H9 (cell line): ENCODE data around the gene DNAAF5. TPM values are rescaled to one million over a fixed set of nuclear protein-coding genes. Genes with fewer than 3 reads are reported as not detected.
A peak's percentile ranks its signal among the peaks of the same experiment; 100 is the strongest.

Experiments used
- DNase-seq: peaks from one replicate; pipeline ENCODE4 v3.0.0-alpha.2; 2017
- H2AFZ ChIP-seq: one replicate; pipeline ENCODE4 v1.6.1; 2013; ENCODE audit warnings: mild to moderate bottlenecking, low read length, control low read depth, moderate library complexity
- H2AK5ac ChIP-seq: 2 replicates; pipeline ENCODE4 v1.6.1; 2013; ENCODE audit warnings: low read length, control low read depth, mixed read lengths; ENCODE audit not compliant: insufficient read length
- H2BK120ac ChIP-seq: one replicate; pipeline ENCODE4 v1.6.1; 2013; ENCODE audit warnings: low read depth, mild to moderate bottlenecking, low read length, control low read depth, inconsistent platforms; ENCODE audit not compliant: poor library complexity, severe bottlenecking
- H2BK12ac ChIP-seq: 2 replicates; pipeline ENCODE4 v1.6.1; 2013; ENCODE audit warnings: low read length, control low read depth, mixed read lengths, low read depth; ENCODE audit not compliant: insufficient read length
- H2BK15ac ChIP-seq: 2 replicates; pipeline ENCODE4 v1.6.1; 2013; ENCODE audit warnings: low read depth, low read length, control low read depth
- H2BK20ac ChIP-seq: one replicate; pipeline ENCODE4 v1.6.1; 2013; ENCODE audit warnings: low read depth, mild to moderate bottlenecking, low read length, control low read depth, inconsistent platforms; ENCODE audit not compliant: poor library complexity, severe bottlenecking
- H2BK5ac ChIP-seq: 2 replicates; pipeline ENCODE4 v1.6.1; 2013; ENCODE audit warnings: low read length, control low read depth, mixed read lengths; ENCODE audit not compliant: insufficient read length
- H3K14ac ChIP-seq: 2 replicates; pipeline ENCODE4 v1.6.1; 2013; ENCODE audit warnings: low read length, control low read depth; ENCODE audit not compliant: insufficient read depth
- H3K18ac ChIP-seq: 2 replicates; pipeline ENCODE4 v1.6.1; 2013; ENCODE audit warnings: low read depth, mild to moderate bottlenecking, mixed read lengths, low read length, control low read depth; ENCODE audit not compliant: insufficient read length
- H3K23ac ChIP-seq: 2 replicates; pipeline ENCODE4 v1.6.1; 2013; ENCODE audit warnings: low read length, control low read depth, mixed read lengths, low read depth; ENCODE audit not compliant: insufficient read length
- H3K23me2 ChIP-seq: 2 replicates; pipeline ENCODE4 v1.6.1; 2013; ENCODE audit warnings: low read depth, mild to moderate bottlenecking, mixed read lengths, low read length, control low read depth; ENCODE audit not compliant: insufficient read length, poor library complexity, severe bottlenecking
- H3K27ac ChIP-seq: 2 replicates; pipeline ENCODE4 v1.5.1; 2013; ENCODE audit warnings: low read length, control low read depth, mixed read lengths, low read depth; ENCODE audit not compliant: insufficient read length
- H3K27me3 ChIP-seq: 2 replicates; pipeline ENCODE4 v1.6.1; 2013; ENCODE audit warnings: low read length, control low read depth, inconsistent platforms; ENCODE audit not compliant: insufficient read depth
- H3K4ac ChIP-seq: 2 replicates; pipeline ENCODE4 v1.6.1; 2013; ENCODE audit warnings: low read depth, mild to moderate bottlenecking, control low read depth, inconsistent platforms, low read length, moderate library complexity
- H3K4me1 ChIP-seq: 2 replicates; pipeline ENCODE4 v1.6.1; 2013; ENCODE audit warnings: low read length, control low read depth, inconsistent platforms; ENCODE audit not compliant: insufficient read depth
- H3K4me2 ChIP-seq: 2 replicates; pipeline ENCODE4 v1.6.1; 2013; ENCODE audit warnings: low read length, control low read depth, mixed read lengths; ENCODE audit not compliant: insufficient read length, insufficient read depth
- H3K56ac ChIP-seq: 2 replicates; pipeline ENCODE4 v1.6.1; 2013; ENCODE audit warnings: low read depth, mild to moderate bottlenecking, mixed read lengths, low read length, control low read depth; ENCODE audit not compliant: insufficient read length
- H3K79me1 ChIP-seq: 2 replicates; pipeline ENCODE4 v1.6.1; 2013; ENCODE audit warnings: low read depth, mild to moderate bottlenecking, moderate library complexity, low read length, control low read depth, inconsistent platforms; ENCODE audit not compliant: insufficient read depth, poor library complexity, severe bottlenecking
- H3K79me2 ChIP-seq: 2 replicates; pipeline ENCODE4 v1.6.1; 2013; ENCODE audit warnings: low read length, control low read depth, inconsistent platforms; ENCODE audit not compliant: insufficient read depth
- H3K9ac ChIP-seq: 2 replicates; pipeline ENCODE4 v1.6.1; 2013; ENCODE audit warnings: low read length, control low read depth, mixed read lengths; ENCODE audit not compliant: insufficient read length; ENCODE audit errors: extremely low read depth
- H3K9me3 ChIP-seq: one replicate; pipeline ENCODE4 v1.6.1; 2013; ENCODE audit warnings: low read depth, low read length, inconsistent platforms; ENCODE audit not compliant: control insufficient read depth
- H3T11ph ChIP-seq: one replicate; pipeline ENCODE4 v1.6.1; 2013; ENCODE audit warnings: mild to moderate bottlenecking, low read length, control low read depth, inconsistent platforms
- H4K20me1 ChIP-seq: one replicate; pipeline ENCODE4 v1.6.1; 2013; ENCODE audit not compliant: control insufficient read depth, insufficient read length, insufficient read depth
- H4K5ac ChIP-seq: 2 replicates; pipeline ENCODE4 v1.6.1; 2013; ENCODE audit warnings: low read depth, mild to moderate bottlenecking, mixed read lengths, low read length, control low read depth; ENCODE audit not compliant: insufficient read length
- H4K8ac ChIP-seq: replicated peaks from 2 replicates; pipeline ENCODE4 v1.6.1; 2013; ENCODE audit warnings: low read length, control low read depth, mixed read lengths, low read depth; ENCODE audit not compliant: insufficient read length
- H4K91ac ChIP-seq: 2 replicates; pipeline ENCODE4 v1.6.1; 2013; ENCODE audit warnings: low read depth, mild to moderate bottlenecking, moderate library complexity, mixed read lengths, low read length, control low read depth; ENCODE audit not compliant: insufficient read length
- H3K27ac Mint-ChIP-seq, 3 experiments: 2 replicates in 2 of 3; 3 replicates in 1 of 3; pipeline ENCODE4 v1.8.0; 2020 to 2021; ENCODE audit warnings: mixed read lengths in 3 of 3, mild to moderate bottlenecking in 1 of 3, moderate library complexity in 1 of 3
- H3K27me3 Mint-ChIP-seq: 2 replicates; pipeline ENCODE4 v1.8.0; 2021; ENCODE audit warnings: low read depth, mild to moderate bottlenecking, moderate library complexity, mixed read lengths
- H3K36me3 Mint-ChIP-seq, 3 experiments: 2 replicates in 2 of 3; 3 replicates in 1 of 3; pipeline ENCODE4 v1.8.0; 2020 to 2021; ENCODE audit warnings: low read depth in 3 of 3, mixed read lengths in 3 of 3; ENCODE audit not compliant: insufficient read depth in 1 of 3
- H3K4me1 Mint-ChIP-seq, 2 experiments: 2 replicates each; pipeline ENCODE4 v1.8.0; 2020; ENCODE audit warnings: mixed read lengths in 2 of 2
- H3K4me3 Mint-ChIP-seq, 2 experiments: 2 replicates in 1 of 2; 3 replicates in 1 of 2; pipeline ENCODE4 v1.8.0; 2020 to 2021; ENCODE audit warnings: mild to moderate bottlenecking in 2 of 2, mixed read lengths in 2 of 2, moderate library complexity in 1 of 2
- H3K9me3 Mint-ChIP-seq, 2 experiments: 2 replicates in 1 of 2; 3 replicates in 1 of 2; pipeline ENCODE4 v1.8.0; 2020; ENCODE audit warnings: mild to moderate bottlenecking in 2 of 2, mixed read lengths in 2 of 2, moderate library complexity in 1 of 2
- CTCF ChIP-seq: fragments of 200-600 bp; sonication (generic); conservative IDR thresholded peaks from 3 replicates; pipeline ENCODE4 v1.8.0; 2021; ENCODE audit warnings: antibody characterized with exemption, mild to moderate bottlenecking
- WGBS: extraction: QIAGEN DNeasy Blood & Tissue Kit; methylation state at CpG from one replicate; pipeline ENCODE4 v1.1.7; 2013; ENCODE audit warnings: missing lambda C conversion rate, low lambda C conversion rate, mixed read lengths; ENCODE audit not compliant: insufficient read length; ENCODE audit errors: extremely low coverage; 5-methylcytosine and 5-hydroxymethylcytosine counted together
- total RNA-seq: library from RNA; stranded (reverse); gene quantifications from 2 replicates; pipeline ENCODE4 v1.2.1, GENCODE V29; 2021

DNAAF5 gene
- total RNA-seq, 1 experiment from 2014 or later, result 43.5 TPM

- no peak overlapping the region for H2BK12ac ChIP-seq
- no peaks in the 10 kb centered on the region for H3K4me1 ChIP-seq
- H3K79me2 ChIP-seq, result no peaks in the 10 kb centered on the region; the same call in 1 of the 2 replicates
- peaks cover 5 to 17% of the 10 kb centered on the region in 2 experiments for H3K4me1 Mint-ChIP-seq
- no peak overlapping the region for H3T11ph ChIP-seq
- TF ChIP-seq CTCF, result no peak
- H3K4me2 ChIP-seq, result no peak overlapping the region
- no peak overlapping the region for H4K5ac ChIP-seq
- no peak overlapping the region for H3K14ac ChIP-seq
- peaks cover 8% of the 10 kb centered on the region for H3K79me1 ChIP-seq
- no peak overlapping the region for H2AFZ ChIP-seq
- H2BK120ac ChIP-seq, result no peak overlapping the region
- no peak overlapping the region for H2AK5ac ChIP-seq
- no peak overlapping the region for H3K27ac ChIP-seq
- H4K91ac ChIP-seq, result no peak overlapping the region
- H3K9me3 Mint-ChIP-seq, result peaks cover 0 to 3% of the 10 kb centered on the region in 2 experiments; a peak in 3 of 5 replicates
- no peak for DNase-seq
- no peak overlapping the region for H2BK20ac ChIP-seq
- H3K23me2 ChIP-seq, result peaks cover 3% of the 10 kb centered on the region
- H3K9me3 ChIP-seq, result no peaks in the 10 kb centered on the region
- H2BK5ac ChIP-seq, result no peak overlapping the region
- H3K36me3 Mint-ChIP-seq, result peaks cover 13 to 25% (median 16%) of the 10 kb centered on the region in 3 experiments
- H3K23ac ChIP-seq, result no peak overlapping the region
- H3K4ac ChIP-seq, result no peak overlapping the region
- H2BK15ac ChIP-seq, result no peak overlapping the region
- WGBS, result no CpG with 5 or more reads among the region's 16 CpGs
- no peak overlapping the region for H4K8ac ChIP-seq
- peak overlapping the region; percentile 4 to 57; a peak in 3 of 5 replicates for H3K4me3 Mint-ChIP-seq
- H3K56ac ChIP-seq, result no peak overlapping the region
- H3K27me3 Mint-ChIP-seq, result peaks cover 4% of the 10 kb centered on the region
- no peaks in the 10 kb centered on the region for H3K27me3 ChIP-seq
- H3K18ac ChIP-seq, result no peak overlapping the region
- H3K9ac ChIP-seq, result no peak overlapping the region
- peak overlapping the region; percentile 41 to 67 (median 66); a peak in 3 of 7 replicates for H3K27ac Mint-ChIP-seq
- H4K20me1 ChIP-seq, result no peaks in the 10 kb centered on the region
These were observed 12.8 kb upstream of the DNAAF5 start for GRCh38 chr7:713488-714230.
